ENCODE measurements around the gene CYLD. TPM values are rescaled to one million over a fixed set of nuclear protein-coding genes. Genes with fewer than 3 reads are reported as not detected.

Gene CYLD
- total and polyA plus RNA-seq, 11 donors = 7.5 to 68.8 (median 38.8) TPM

DNA sequence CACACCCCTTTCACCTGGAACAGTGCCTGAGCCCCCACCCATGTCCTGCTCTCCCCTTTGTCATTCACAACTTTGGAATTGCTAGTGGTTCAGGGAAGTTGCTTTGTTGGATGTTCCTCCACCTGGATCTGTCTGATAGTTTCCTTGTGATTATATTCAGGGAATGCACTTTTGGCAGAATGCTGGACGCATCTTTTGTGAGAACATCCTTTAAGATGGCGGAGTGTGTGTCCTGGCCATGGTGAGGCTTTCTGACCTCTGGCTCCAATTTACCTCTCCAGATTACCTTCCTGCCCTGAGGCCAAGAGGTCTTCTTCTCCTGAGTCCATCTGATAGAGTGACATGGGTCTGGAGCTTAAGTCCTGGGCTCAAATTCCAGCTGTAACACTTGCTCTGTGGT is 104.6 kb downstream of the CYLD start:
- Histone ChIP-seq H3K4me3 (no peak overlapping the region), H3K27me3 (peaks cover 0 to 20% (median 6%) of the 10 kb centered on the region in 9 donors), H3K4me1 (peaks cover 0 to 4% (median 0%) of the 10 kb centered on the region in 12 donors), H3K9me3 (no peaks in the 10 kb centered on the region), H3K27ac (no peak overlapping the region), H3K36me3 (no peaks in the 10 kb centered on the region)
- no peak for ATAC-seq
- intact Hi-C loops (cut with DNase I) = no loop called here
- 88 to 96% (median 91%) methylated on average over 2 of the region's 2 CpGs for WGBS, 4 donors
- TF ChIP-seq POLR2A (IDR thresholded peaks at IDR 0.05) = no peak
- no peak for TF ChIP-seq CTCF (IDR thresholded peaks at IDR 0.05)
- no peak for DNase-seq

- DNase-seq (no peak), ATAC-seq (no peak)
- TF ChIP-seq POLR2A (IDR thresholded peaks at IDR 0.05) = no peak
- TF ChIP-seq CTCF (IDR thresholded peaks at IDR 0.05) = no peak
- H3K9me3 ChIP-seq = no peaks in the 10 kb centered on the region
- WGBS, 4 donors = 66 to 78% (median 75%) methylated on average over 3 of the region's 3 CpGs
- intact Hi-C loops (cut with DNase I) = no loop called here
- H3K4me1 ChIP-seq = no peaks in the 10 kb centered on the region
- H3K27me3 ChIP-seq = peaks cover 0 to 13% (median 2%) of the 10 kb centered on the region in 9 donors
- H3K27ac ChIP-seq = no peak overlapping the region
- H3K36me3 ChIP-seq = no peaks in the 10 kb centered on the region
- no peak overlapping the region for H3K4me3 ChIP-seq
These were observed 105.3 kb downstream of the CYLD start for GRCh38 chr16:50847166-50847565.

GRCh38 chr16:50848755-50849514 is 107.0 kb downstream of the CYLD start:
- no peak for TF ChIP-seq CTCF (IDR thresholded peaks at IDR 0.05)
- no peak for DNase-seq

More at GRCh38 chr16:50848755-50849514, 107.0 kb downstream of the CYLD start:
- Histone ChIP-seq H3K9me3 (no peaks in the 10 kb centered on the region), H3K4me3 (no peak overlapping the region), H3K4me1 (no peaks in the 10 kb centered on the region), H3K36me3 (no peaks in the 10 kb centered on the region), H3K27ac (no peak overlapping the region), H3K27me3 (peaks cover 0 to 16% (median 0%) of the 10 kb centered on the region in 9 donors)
- intact Hi-C loops (cut with DNase I) = no loop called here
- WGBS, 4 donors = 83 to 89% (median 87%) methylated on average over 6 to 7 of the region's 7 CpGs
- no peak for ATAC-seq

Small RNA genes lying within 50 kb of the gene (microRNA-seq; reads per million reads assigned to microRNA genes)
- 0 to 0.41 (median 0) reads per million in 4 donors for gene MIR3181

Other genes starting within 250 kb of the CYLD start
- 1 to 10 TPM in 1 of 9 donors, under 1 TPM in 8; 0.05 to 1.0 (median 0.26) TPM for gene NKD1, start 193.7 kb upstream of the CYLD start, total RNA-seq
- under 1 TPM; 0.23 to 0.32 TPM for gene NKD1, start 193.7 kb upstream of the CYLD start, polyA plus RNA-seq
- 10 to 100 TPM in 1 of 9 donors, 1 to 10 TPM in 1, under 1 TPM in 7; 0.37 to 11.9 (median 0.67) TPM for gene SNX20, start 60.8 kb upstream of the CYLD start, total RNA-seq
- gene SNX20, start 60.8 kb upstream of the CYLD start, polyA plus RNA-seq = under 1 TPM; 0.27 to 0.54 TPM
- gene NOD2, start 48.5 kb upstream of the CYLD start, total RNA-seq = 1 to 10 TPM in 4 of 9 donors, under 1 TPM in 5; 0.21 to 6.5 (median 0.91) TPM
- gene NOD2, start 48.5 kb upstream of the CYLD start, polyA plus RNA-seq = under 1 TPM; 0.46 to 0.71 TPM

Data from heart left ventricle (tissue), 16 donors.